Testis (tissue), 3 donors: ENCODE measurements around the gene TK2. TPM values are rescaled to one million over a fixed set of nuclear protein-coding genes. Genes with fewer than 3 reads are reported as not detected.

Experiments
- DNase-seq: peaks from one replicate; pipeline ENCODE4 v3.0.0-alpha.2; 2019
- H3K27ac ChIP-seq, 2 donors: fragments of 200-600 bp; sonication (generic); one replicate each; pipeline ENCODE4 v1.5.1; 2019
- H3K27me3 ChIP-seq: fragments of 200-600 bp; sonication (generic); one replicate; pipeline ENCODE4 v1.5.1; 2019
- H3K36me3 ChIP-seq: fragments of 200-600 bp; sonication (generic); one replicate; pipeline ENCODE4 v1.5.1; 2017; ENCODE audit warnings: low read depth; ENCODE audit errors: missing control alignments
- H3K4me1 ChIP-seq: fragments of 200-600 bp; sonication (generic); one replicate; pipeline ENCODE4 v1.5.1; 2019
- H3K4me3 ChIP-seq, 2 donors: fragments of 200-600 bp; sonication (generic); one replicate each; pipeline ENCODE4 v1.5.1; 2017 to 2019
- H3K9me3 ChIP-seq: fragments of 200-600 bp; sonication (generic); one replicate; pipeline ENCODE4 v1.5.1; 2017
- CTCF ChIP-seq, 3 experiments: fragments of 450-650 bp in 2 of 3; fragments of 200-600 bp in 1 of 3; sonication (generic) in 1 of 3; IDR thresholded peaks; one replicate each; pipeline ENCODE4 v1.5.1; 2016 to 2019; ENCODE audit warnings: antibody characterized with exemption in 3 of 3, mild to moderate bottlenecking in 2 of 3, moderate library complexity in 1 of 3
- POLR2A ChIP-seq: fragments of 450-650 bp; IDR thresholded peaks from one replicate; pipeline ENCODE4 v1.6.1; 2017; ENCODE audit warnings: antibody characterized with exemption, mild to moderate bottlenecking, moderate library complexity
- WGBS, 2 donors: methylation state at CpG; one replicate each; pipeline ENCODE4 v1.1.5; 2018; 5-methylcytosine and 5-hydroxymethylcytosine counted together
- intact Hi-C: fragments of 100-400 bp; cut with DNase I; formaldehyde crosslinking; loops from one replicate; pipeline ENCODE4 v1.15.1; 2023; ENCODE audit warnings: low total_unique reads
- polyA plus RNA-seq: library from polyadenylated mRNA; stranded (reverse); fragments of 350-450 nt; fragmentation: Illumina TruSeq; extraction: RNeasy Lipid Tissue Mini Kit (QIAGEN cat#74804); gene quantifications from one replicate; pipeline ENCODE4 v1.2.3, GENCODE V29; 2014; ENCODE audit warnings: low read depth, low replicate concordance; ENCODE audit not compliant: insufficient read depth
- total RNA-seq, 2 donors: library from RNA; depleted of rRNA; stranded (reverse); fragments of >200 nt; gene quantifications; one replicate each; pipeline ENCODE4 v1.2.3, GENCODE V29; 2016

Gene TK2
- total and polyA plus RNA-seq, 3 donors from 2014 or later: 51.7 to 73.4 (median 66.8) TPM

- no peaks in the 10 kb centered on the region for H3K9me3 ChIP-seq
- TF ChIP-seq CTCF (IDR thresholded peaks at IDR 0.05): no peak
- TF ChIP-seq POLR2A: no peak
- H3K36me3 ChIP-seq: no peaks in the 10 kb centered on the region
- peak overlapping the region in 1 of 2 donors; percentile 98 for H3K27ac ChIP-seq
- peaks cover 22% of the 10 kb centered on the region for H3K4me1 ChIP-seq
- 83 to 88% methylated on average over 4 of the region's 4 CpGs for WGBS, 2 donors
- no peaks in the 10 kb centered on the region for H3K27me3 ChIP-seq
- no peak for DNase-seq
- intact Hi-C loops: no loop called here
- no peak overlapping the region for H3K4me3 ChIP-seq
These were observed 1.9 kb downstream of the TK2 start for GRCh38 chr16:66548068-66548467.

DNA sequence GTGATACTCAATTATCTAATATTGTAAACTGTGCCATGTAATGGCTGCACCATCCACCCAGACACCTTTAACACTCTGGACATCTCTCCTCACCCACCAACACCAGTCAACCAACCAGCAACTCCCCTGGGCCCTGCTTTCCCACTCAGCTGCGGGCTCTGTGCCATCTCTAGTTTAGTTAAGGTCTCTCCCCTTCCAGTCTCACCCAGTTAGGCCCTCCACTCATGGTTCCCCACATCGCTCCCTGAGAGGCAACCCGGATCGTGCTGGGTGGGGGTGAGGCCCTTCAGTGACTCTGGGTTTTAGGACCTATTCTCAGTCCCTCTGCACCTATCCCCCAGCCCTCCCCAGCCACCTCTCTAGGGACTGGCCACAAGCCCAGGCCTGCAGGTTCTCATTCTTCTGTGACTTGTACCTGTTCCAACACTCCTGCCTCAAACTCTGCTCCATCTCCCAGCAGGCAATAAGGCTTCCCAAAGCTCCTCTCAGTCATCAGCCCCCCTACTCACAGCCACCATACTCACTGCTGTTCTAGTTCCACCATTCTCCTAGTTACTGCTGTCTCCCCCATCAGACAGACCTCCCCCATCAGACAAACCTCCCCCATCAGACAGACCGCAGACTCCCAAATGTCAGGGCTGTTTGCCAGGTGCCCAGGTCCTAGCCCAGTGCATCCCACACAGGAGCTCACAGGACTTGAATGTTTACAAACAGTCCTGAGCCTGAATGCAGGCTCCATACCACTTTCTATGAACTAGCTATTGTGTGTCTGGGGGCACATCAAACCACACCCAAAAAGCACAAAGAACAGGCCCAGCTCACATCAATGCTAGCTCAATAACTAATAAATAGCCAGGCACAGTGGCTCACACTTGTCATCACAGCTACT lies 2.6 kb downstream of the TK2 start:
- Histone ChIP-seq H3K9me3 (no peaks in the 10 kb centered on the region), H3K36me3 (no peaks in the 10 kb centered on the region), H3K4me1 (peaks cover 21% of the 10 kb centered on the region), H3K27me3 (no peaks in the 10 kb centered on the region), H3K27ac (no peak overlapping the region), H3K4me3 (no peak overlapping the region)
- no peak for DNase-seq
- TF ChIP-seq POLR2A (no peak), CTCF (IDR thresholded peaks at IDR 0.05) (no peak)
- WGBS, 2 donors: 90 to 93% methylated on average over 5 of the region's 5 CpGs
- intact Hi-C loops: no loop called here

DNA sequence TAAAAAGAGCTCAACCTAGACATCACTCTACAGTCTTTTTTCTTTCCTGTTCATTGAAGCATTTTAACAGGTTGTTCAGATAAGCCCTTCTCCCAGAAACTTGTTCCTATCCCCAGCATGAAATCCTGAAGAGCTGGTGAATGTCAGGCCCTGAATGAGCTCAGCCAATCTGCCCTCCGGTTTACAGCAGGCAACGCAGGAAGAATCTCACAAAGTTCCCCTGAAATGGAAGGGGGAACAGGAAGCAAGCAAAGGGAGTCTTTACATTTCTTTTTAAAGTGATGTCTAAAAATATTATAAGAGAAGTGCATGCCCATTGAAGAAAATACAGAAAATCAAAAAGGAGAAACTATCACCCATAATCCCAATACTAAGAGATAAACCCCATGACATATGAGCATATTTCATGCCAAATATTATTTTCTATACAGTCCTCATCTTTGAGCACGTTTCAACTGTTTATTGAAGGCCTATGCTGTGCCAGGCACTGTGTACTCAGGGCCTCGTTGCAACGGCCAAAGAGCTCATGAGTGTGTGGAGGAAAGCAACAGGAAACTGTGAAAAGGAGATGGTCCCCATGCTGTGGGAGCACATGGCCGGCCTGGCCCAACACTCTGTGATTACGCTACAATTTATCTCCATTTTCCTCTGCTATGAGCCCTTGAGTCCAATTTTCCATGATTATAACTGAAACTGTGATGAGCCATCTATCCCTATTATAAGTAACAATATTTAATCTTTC lies 5.7 kb downstream of the TK2 start:
- 81 to 86% methylated on average over 7 of the region's 7 CpGs for WGBS, 2 donors
- H3K27ac ChIP-seq: no peak overlapping the region
- no peaks in the 10 kb centered on the region for H3K9me3 ChIP-seq
- no peak for DNase-seq
- no peak overlapping the region for H3K4me3 ChIP-seq
- no peaks in the 10 kb centered on the region for H3K36me3 ChIP-seq
- TF ChIP-seq POLR2A (no peak), CTCF (IDR thresholded peaks at IDR 0.05) (no peak)
- no peaks in the 10 kb centered on the region for H3K27me3 ChIP-seq
- H3K4me1 ChIP-seq: peaks cover 13% of the 10 kb centered on the region
- intact Hi-C loops: no loop called here

- Histone ChIP-seq H3K27me3 (no peaks in the 10 kb centered on the region), H3K36me3 (no peaks in the 10 kb centered on the region), H3K4me3 (no peak overlapping the region), H3K9me3 (no peaks in the 10 kb centered on the region), H3K4me1 (peaks cover 8% of the 10 kb centered on the region), H3K27ac (no peak overlapping the region)
- TF ChIP-seq POLR2A (no peak), CTCF (IDR thresholded peaks at IDR 0.05) (no peak)
- DNase-seq: no peak
- 79 to 84% methylated on average over 6 of the region's 6 CpGs for WGBS, 2 donors
- intact Hi-C loops: no loop called here
These were observed 6.4 kb downstream of the TK2 start for GRCh38 chr16:66543541-66543940.
